GM21737 (cell line): ENCODE results near the gene POU3F3.

Experiments
- ATAC-seq: cut with Tn5 transposase; IDR thresholded peaks from one replicate; pipeline ENCODE4 v1.9.1; 2021; ENCODE audit warnings: mild to moderate bottlenecking, moderate library complexity; ENCODE audit not compliant: unreplicated experiment

Gene POU3F3

GRCh38 chr2:104846786-104847585 is 6.9 kb upstream of the POU3F3 start:
- no peak for ATAC-seq

- no peak for ATAC-seq
Observed at GRCh38 chr2:104847586-104848160, 6.2 kb upstream of the POU3F3 start.

- ATAC-seq, result no peak
Observed at GRCh38 chr2:104848526-104848925, 5.4 kb upstream of the POU3F3 start.

GRCh38 chr2:104849101-104849500 is 4.8 kb upstream of the POU3F3 start:
- no peak for ATAC-seq

- ATAC-seq, result no peak
Observed at GRCh38 chr2:104849618-104850141, 4.2 kb upstream of the POU3F3 start.

GRCh38 chr2:104850361-104851290 is 3.3 kb upstream of the POU3F3 start:
- no peak for ATAC-seq

GRCh38 chr2:104851291-104852089 is 2.4 kb upstream of the POU3F3 start:
- ATAC-seq, result no peak

- ATAC-seq, result no peak
Observed at GRCh38 chr2:104852090-104852666, 1.7 kb upstream of the POU3F3 start.

- ATAC-seq, result no peak
Observed at GRCh38 chr2:104854498-104855220, 744 bp downstream of the POU3F3 start.

- no peak for ATAC-seq
Observed at GRCh38 chr2:104855221-104856085, 1.5 kb downstream of the POU3F3 start.

- ATAC-seq, result no peak
Observed at GRCh38 chr2:104856086-104856972, 2.4 kb downstream of the POU3F3 start.

- no peak for ATAC-seq
Observed at GRCh38 chr2:104856973-104857261, 3.0 kb downstream of the POU3F3 start.

- ATAC-seq, result no peak
Observed at GRCh38 chr2:104857262-104858005, 3.5 kb downstream of the POU3F3 start.

- no peak for ATAC-seq
Observed at GRCh38 chr2:104858006-104858978, 4.4 kb downstream of the POU3F3 start.

- no peak for ATAC-seq
Observed at GRCh38 chr2:104859291-104859765, 5.4 kb downstream of the POU3F3 start.
